ENCODE results near the gene SLC35F1.
"Not testable (repeated sequence)": the region's sequence is repeated elsewhere in the genome, so short reads cannot be mapped to it uniquely, and the experiment has no call there.

Gene SLC35F1

GRCh38 chr6:117906958-117907600 is at the start of gene SLC35F1:
TSS of gene SLC35F1 (plus strand) at chr6:117907264.
- DNase-seq (ENCODE audit: low read depth in 2 of 2), result peak in 1 of 2 donors; percentile 14

DNA sequence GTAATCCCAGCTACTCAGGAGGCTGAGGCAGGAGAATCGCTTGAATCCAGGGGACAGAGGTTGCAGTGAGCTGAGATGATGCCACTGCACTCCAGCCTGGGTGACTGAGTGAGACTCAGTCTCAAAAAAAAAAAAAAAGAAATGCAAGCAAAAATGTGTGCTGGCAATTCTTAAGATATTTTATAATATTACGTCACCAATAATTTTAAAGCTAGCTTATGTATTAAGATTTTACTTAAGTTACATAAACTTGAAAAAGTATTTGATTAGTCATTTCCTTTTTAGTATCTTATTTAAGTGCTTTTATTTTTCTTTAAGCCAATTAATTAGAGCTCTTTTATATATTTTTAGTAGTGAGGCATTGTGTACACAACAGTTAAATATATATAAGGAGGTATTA is 48.5 kb upstream of the SLC35F1 start:
- not testable (repeated sequence) for DNase-seq (ENCODE audit: low read depth in 2 of 2)

DNA sequence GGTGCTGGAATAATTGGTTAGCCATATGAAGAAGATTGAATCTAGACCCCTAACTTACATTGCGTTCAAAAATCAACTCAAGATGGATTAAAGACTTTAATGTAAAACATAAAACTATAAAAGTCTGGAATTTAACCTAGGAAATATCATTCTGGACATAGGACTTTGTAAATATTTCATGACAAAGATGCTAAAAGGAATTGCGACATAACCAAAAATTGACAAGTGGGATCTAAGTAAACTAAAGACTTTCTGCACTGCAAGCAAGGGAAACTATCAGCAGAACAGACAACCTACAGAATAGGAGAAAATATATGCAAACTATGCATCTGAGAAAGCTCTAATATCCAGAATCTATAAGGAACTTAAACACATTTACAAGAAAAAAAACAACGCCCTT is 45.5 kb upstream of the SLC35F1 start:
- no peak for DNase-seq (ENCODE audit: low read depth in 2 of 2)

GRCh38 chr6:117866561-117866960 is 40.5 kb upstream of the SLC35F1 start:
- no peak for DNase-seq (ENCODE audit: low read depth in 2 of 2)

GRCh38 chr6:117870486-117871242 is 36.4 kb upstream of the SLC35F1 start:
- DNase-seq (ENCODE audit: low read depth in 2 of 2), result no peak

DNA sequence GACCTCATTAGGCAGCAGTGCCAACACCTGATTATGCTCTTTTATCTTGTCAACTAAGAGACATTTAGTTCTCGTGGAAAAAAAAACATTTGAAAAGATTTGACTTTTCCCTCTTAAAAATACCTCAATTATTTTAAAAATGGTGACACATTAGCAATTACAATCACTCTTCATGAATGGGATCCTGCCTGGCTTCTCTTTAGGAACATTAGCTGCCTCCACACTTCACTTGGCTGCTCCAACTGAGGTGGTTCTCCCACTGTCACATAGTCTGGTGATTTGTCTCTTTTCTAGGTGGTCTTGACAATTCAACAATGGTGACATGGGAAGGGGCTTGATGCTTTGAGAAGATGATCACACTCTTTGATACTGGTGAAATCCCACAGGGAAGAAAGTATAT is 26.2 kb upstream of the SLC35F1 start:
- no peak for DNase-seq (ENCODE audit: low read depth in 2 of 2)

DNA sequence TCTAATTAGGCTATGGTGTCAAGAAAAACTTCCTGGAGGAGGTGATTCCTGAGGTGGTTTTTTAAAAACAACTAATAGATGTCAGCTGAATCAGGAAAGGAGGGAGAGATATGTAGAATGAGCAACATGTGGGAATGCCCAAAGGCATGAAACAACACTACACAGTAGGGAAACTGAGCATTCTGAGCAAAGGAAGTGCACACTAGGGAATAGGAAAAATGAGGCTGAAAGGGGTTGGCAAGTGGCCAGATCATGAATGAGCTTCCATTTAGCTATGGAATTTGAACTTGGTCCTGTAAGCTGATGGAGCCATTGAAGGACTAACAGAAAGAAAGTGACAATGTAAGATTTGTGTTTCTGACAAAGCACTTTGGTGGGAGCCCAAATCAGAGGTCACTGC is 16.9 kb upstream of the SLC35F1 start:
- no peak for DNase-seq (ENCODE audit: low read depth in 2 of 2)

- no peak for DNase-seq (ENCODE audit: low read depth in 2 of 2)
Observed at GRCh38 chr6:117906507-117906957, 532 bp upstream of the SLC35F1 start.

- no peak for DNase-seq (ENCODE audit: low read depth in 2 of 2)
Observed at GRCh38 chr6:117907601-117908245, 659 bp downstream of the SLC35F1 start.

DNA sequence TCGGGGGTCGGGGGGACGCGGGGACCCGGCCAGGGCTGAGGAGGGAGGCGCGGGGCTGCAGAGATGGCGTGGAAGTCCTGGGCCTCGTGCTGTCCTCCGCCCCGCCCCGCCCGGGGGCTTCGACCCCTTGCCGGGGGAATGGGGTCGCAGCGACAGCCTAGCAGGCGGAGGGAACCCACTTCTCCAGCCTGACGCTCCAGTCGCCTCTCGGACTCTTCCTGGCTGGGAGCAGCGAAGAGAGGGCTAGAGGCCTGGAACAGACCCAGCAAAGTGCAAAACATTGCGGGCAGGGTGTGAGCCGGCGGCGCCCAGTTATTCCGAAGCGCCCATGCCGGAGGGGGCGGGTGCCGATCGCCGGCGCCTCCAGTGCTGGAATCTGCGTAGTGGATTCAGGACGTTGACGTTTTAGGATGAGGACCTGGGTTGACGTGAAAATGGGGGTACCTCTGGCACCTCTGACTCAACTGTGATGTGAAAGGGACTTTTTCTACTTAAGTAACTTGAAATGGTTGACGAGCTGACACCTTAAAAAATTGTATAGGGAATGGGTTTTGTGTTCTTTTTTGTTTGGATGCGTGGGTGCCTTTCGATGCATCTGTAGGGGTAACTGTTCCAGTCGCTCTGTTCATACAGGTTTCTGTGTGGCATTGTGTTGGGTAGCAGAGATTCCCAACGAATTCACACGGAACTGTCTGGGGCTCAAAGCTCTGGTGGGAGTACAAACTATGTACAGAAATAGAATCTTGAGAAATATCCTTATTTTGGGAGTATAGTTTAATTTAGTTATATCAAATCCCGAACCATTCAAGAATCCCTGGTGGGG is 1.4 kb downstream of the SLC35F1 start:
- no peak for DNase-seq (ENCODE audit: low read depth in 2 of 2)

DNA sequence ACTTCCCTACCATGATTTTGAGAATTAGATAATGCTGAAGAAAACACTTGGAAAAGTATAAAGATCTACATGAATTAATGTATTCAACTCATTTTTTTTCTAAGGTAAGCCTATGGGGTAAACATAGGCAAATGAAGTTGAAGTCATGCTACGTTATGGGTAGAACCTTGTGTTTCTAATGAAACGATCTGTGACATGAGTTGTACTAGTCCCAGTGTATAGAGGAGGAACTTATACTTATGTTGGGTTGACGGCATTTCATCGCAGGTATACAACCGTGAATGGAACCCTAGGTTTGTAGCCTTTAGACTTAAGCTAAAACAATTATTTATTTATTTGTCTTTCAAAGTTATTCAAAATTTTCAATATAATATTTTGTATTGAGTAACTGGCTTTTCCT is 2.6 kb downstream of the SLC35F1 start:
- no peak for DNase-seq (ENCODE audit: low read depth in 2 of 2)

DNA sequence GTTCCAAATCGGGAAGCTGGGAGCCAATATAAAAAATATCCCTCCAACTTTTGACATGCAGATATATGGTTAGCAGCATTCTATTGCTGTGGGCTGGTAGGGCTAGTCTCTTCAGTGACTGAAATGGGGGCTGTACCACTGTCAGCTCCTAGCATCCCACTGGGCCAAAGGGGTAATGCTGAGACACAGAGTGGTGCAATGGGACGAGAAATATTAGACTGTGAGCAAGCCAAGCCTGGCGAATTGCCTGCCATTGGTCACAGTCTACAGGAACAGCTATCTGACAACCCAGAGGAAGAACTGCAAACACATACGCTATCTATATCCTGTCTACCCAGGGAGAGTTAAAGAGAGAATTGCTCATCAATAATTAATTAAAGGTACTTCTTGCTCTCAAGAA is 3.5 kb downstream of the SLC35F1 start:
- no peak for DNase-seq (ENCODE audit: low read depth in 2 of 2)

- no peak for DNase-seq (ENCODE audit: low read depth in 2 of 2)
Observed at GRCh38 chr6:117911150-117911549, 4.1 kb downstream of the SLC35F1 start.

GRCh38 chr6:117911660-117912059 is 4.6 kb downstream of the SLC35F1 start:
- DNase-seq (ENCODE audit: low read depth in 2 of 2), result no peak

DNA sequence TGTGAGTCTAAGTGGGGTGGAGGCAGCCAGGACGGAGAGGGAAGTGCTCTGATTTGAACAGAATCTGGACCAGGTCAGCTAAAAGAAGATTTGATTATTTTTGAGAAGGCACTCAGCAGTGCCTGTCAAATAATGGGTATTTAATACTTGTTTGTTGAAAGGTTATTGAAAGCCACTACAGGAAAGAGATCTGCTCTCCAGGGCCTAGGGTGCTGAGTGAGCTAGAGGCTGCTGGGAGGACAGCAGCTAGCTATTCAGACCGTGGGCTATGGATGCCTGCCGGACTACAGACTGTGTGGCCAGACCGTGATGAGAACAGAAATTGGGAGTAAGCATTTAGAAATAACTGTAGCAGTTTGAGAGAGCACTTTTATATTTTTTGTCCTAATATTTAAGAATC is 8.8 kb downstream of the SLC35F1 start:
- no peak for DNase-seq (ENCODE audit: low read depth in 2 of 2)

DNA sequence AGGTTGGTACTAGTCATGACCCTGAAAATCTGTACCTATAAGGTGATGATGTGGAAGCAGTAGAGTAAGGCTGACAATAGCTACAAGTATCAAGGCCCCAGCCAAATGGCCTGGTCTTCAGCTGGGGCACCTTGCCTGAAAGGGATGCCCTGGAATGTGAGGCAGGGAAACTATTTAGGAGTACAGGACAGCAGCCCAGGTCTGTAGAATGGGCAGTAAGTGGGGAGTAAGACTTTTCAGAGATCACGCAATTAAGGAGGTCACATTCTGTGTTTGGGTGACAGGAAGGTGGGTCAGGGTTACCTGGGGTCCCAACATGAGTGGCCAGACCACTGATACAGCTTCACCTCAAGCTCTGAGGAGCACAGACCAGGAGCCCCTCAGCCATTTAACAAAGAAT is 9.4 kb downstream of the SLC35F1 start:
- no peak for DNase-seq (ENCODE audit: low read depth in 2 of 2)

- DNase-seq (ENCODE audit: low read depth in 2 of 2), result no peak
Observed at GRCh38 chr6:117917176-117917575, 10.1 kb downstream of the SLC35F1 start.

DNA sequence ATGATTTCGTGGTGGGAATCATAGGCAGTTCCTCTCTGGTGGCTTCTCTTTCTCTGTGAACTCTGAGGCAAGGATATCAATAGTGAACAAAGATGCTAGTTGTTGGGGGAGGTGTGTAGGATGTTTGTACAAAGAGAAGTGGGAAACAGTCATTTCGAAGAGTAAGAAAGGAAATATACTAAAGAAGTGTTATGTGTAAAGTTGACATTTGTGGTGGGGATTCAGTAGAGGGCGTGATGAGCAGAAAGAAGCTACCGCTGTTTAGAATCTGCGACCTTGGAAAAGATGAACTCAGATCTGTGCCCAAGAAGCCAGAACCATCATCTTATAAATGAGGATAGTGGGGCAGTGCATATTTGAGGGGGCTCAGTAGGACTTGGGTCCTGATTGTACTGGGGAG is 11.4 kb downstream of the SLC35F1 start:
- no peak for DNase-seq (ENCODE audit: low read depth in 2 of 2)

GRCh38 chr6:117919275-117919674 is 12.2 kb downstream of the SLC35F1 start:
- no peak for DNase-seq (ENCODE audit: low read depth in 2 of 2)

GRCh38 chr6:117919775-117920729 is 13.0 kb downstream of the SLC35F1 start:
- no peak for DNase-seq (ENCODE audit: low read depth in 2 of 2)

DNA sequence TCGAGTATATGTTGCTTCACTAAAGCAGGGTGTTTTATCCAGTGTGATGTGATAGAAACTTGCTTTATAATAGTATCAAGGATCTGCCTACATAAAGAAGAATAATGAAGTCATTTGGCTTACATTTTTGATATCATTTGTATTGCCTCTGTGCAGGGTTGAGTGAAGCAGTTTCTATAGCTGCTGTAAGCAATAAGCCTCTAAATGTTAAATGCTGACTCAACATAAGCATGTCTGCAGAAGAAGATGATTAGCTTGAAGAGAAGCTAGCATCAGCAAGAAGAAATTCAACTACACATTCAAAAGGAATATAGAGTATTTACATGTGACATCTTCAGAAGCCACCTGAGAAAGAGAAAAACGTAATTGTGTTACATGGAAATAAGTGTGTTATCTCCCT is 17.6 kb downstream of the SLC35F1 start:
- DNase-seq (ENCODE audit: low read depth in 2 of 2), result no peak
